ENCODE measurements around the gene CCDC127. TPM values are rescaled to one million over a fixed set of nuclear protein-coding genes. Genes with fewer than 3 reads are reported as not detected.

Gene CCDC127
- total and polyA plus RNA-seq, 2 of the 13 experiments (the other 11 are each of a cell fraction or from before 2014, with no cell fraction given) = 2.9 to 4.3 TPM

DNA sequence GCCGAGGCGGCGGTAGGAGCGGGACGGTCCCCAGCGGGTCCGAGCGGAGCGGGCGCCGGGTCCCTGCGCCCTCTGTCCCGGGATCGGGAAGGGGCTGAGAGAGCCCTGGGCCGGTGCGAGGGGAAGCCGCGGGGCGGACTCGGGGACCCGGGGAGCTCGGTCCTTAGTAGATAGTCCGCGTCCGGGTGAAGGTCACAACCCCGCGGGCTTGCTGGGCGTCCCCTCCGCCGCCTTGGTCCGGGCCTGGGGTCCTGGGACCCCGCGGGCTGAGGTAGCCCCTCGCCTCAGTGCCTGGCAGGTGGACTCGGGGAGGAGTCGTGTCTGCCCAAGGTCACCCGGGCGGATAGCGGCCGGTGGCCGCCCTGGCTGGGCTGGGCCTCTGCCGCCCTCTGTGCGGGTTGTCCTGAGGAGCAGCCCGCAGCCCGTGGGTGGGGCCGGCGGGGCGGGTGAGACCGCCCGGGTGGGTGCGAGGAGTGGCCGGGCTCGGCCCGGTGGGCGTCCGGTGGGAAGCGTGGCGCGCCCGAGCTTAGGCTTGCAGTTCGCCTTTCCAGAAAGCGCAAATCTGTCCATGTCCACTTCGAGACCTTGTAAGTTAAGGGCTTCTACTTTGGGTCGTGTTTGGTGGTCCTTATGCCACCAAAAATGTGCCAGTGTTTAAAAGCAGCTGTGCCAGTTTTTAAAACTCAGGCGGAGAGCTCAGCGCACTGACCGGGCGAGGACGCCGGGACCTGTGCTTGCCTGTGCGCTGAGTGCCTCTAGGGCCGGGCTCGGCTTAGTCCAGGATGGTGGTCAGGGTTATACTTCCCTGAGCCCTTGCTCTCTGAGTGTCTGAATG lies 721 bp upstream of the CCDC127 start (continued):
- TF ChIP-seq, protein P1, sequence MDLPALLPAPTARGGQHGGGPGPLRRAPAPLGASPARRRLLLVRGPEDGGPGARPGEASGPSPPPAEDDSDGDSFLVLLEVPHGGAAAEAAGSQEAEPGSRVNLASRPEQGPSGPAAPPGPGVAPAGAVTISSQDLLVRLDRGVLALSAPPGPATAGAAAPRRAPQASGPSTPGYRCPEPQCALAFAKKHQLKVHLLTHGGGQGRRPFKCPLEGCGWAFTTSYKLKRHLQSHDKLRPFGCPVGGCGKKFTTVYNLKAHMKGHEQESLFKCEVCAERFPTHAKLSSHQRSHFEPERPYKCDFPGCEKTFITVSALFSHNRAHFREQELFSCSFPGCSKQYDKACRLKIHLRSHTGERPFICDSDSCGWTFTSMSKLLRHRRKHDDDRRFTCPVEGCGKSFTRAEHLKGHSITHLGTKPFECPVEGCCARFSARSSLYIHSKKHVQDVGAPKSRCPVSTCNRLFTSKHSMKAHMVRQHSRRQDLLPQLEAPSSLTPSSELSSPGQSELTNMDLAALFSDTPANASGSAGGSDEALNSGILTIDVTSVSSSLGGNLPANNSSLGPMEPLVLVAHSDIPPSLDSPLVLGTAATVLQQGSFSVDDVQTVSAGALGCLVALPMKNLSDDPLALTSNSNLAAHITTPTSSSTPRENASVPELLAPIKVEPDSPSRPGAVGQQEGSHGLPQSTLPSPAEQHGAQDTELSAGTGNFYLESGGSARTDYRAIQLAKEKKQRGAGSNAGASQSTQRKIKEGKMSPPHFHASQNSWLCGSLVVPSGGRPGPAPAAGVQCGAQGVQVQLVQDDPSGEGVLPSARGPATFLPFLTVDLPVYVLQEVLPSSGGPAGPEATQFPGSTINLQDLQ (CRISPR knock-in tag; IDR thresholded peaks at IDR 0.05) = peak; percentile 75; the same call in 1 of the 2 replicates
- TF ChIP-seq, protein P2, sequence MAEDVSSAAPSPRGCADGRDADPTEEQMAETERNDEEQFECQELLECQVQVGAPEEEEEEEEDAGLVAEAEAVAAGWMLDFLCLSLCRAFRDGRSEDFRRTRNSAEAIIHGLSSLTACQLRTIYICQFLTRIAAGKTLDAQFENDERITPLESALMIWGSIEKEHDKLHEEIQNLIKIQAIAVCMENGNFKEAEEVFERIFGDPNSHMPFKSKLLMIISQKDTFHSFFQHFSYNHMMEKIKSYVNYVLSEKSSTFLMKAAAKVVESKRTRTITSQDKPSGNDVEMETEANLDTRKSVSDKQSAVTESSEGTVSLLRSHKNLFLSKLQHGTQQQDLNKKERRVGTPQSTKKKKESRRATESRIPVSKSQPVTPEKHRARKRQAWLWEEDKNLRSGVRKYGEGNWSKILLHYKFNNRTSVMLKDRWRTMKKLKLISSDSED (CRISPR knock-in tag; IDR thresholded peaks at IDR 0.05) = 0 out of 2 replicates have a peak, but pooled peaks have one; percentile 25
- TF ChIP-seq ZNF530 (CRISPR knock-in tag; IDR thresholded peaks at IDR 0.05; ENCODE audit: low read depth) (no peak), IKZF4 (CRISPR knock-in tag; IDR thresholded peaks at IDR 0.05; ENCODE audit: borderline replicate concordance, low read depth, not compliant biosample characterization) (peak; percentile 48), ARNTL (CRISPR knock-in tag; IDR thresholded peaks at IDR 0.05) (peak; percentile 36; the same call in 1 of the 2 replicates), ASH2L (IDR thresholded peaks at IDR 0.05; ENCODE audit: insufficient read length, low read depth, low read length) (peak; percentile 50), PLRG1 (conservative IDR thresholded peaks at IDR 0.05) (no peak), ZSCAN12 (CRISPR knock-in tag; IDR thresholded peaks at IDR 0.05) (no peak), ISX (CRISPR knock-in tag; conservative IDR thresholded peaks at IDR 0.05) (no peak), ZNF891 (CRISPR knock-in tag; IDR thresholded peaks at IDR 0.05) (peak; percentile 60), ZIK1 (CRISPR knock-in tag; IDR thresholded peaks at IDR 0.05; ENCODE audit: borderline replicate concordance, low read depth) (no peak), ZNF329 (CRISPR knock-in tag; IDR thresholded peaks at IDR 0.05; ENCODE audit: low read depth) (0 out of 2 replicates have a peak, but pooled peaks have one; percentile 31), PRPF4 (IDR thresholded peaks at IDR 0.05; ENCODE audit: low read depth, low read length, poor library complexity, severe bottlenecking) (no peak)
- TF ChIP-seq, protein P3, sequence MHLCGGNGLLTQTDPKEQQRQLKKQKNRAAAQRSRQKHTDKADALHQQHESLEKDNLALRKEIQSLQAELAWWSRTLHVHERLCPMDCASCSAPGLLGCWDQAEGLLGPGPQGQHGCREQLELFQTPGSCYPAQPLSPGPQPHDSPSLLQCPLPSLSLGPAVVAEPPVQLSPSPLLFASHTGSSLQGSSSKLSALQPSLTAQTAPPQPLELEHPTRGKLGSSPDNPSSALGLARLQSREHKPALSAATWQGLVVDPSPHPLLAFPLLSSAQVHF (CRISPR knock-in tag; IDR thresholded peaks at IDR 0.05) = no peak
- TF ChIP-seq, protein P4, sequence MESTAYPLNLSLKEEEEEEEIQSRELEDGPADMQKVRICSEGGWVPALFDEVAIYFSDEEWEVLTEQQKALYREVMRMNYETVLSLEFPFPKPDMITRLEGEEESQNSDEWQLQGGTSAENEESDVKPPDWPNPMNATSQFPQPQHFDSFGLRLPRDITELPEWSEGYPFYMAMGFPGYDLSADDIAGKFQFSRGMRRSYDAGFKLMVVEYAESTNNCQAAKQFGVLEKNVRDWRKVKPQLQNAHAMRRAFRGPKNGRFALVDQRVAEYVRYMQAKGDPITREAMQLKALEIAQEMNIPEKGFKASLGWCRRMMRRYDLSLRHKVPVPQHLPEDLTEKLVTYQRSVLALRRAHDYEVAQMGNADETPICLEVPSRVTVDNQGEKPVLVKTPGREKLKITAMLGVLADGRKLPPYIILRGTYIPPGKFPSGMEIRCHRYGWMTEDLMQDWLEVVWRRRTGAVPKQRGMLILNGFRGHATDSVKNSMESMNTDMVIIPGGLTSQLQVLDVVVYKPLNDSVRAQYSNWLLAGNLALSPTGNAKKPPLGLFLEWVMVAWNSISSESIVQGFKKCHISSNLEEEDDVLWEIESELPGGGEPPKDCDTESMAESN (CRISPR knock-in tag; conservative IDR thresholded peaks at IDR 0.05) = 0 out of 2 replicates have a peak, but pooled peaks have one; percentile 19
- TF ChIP-seq, protein P5, sequence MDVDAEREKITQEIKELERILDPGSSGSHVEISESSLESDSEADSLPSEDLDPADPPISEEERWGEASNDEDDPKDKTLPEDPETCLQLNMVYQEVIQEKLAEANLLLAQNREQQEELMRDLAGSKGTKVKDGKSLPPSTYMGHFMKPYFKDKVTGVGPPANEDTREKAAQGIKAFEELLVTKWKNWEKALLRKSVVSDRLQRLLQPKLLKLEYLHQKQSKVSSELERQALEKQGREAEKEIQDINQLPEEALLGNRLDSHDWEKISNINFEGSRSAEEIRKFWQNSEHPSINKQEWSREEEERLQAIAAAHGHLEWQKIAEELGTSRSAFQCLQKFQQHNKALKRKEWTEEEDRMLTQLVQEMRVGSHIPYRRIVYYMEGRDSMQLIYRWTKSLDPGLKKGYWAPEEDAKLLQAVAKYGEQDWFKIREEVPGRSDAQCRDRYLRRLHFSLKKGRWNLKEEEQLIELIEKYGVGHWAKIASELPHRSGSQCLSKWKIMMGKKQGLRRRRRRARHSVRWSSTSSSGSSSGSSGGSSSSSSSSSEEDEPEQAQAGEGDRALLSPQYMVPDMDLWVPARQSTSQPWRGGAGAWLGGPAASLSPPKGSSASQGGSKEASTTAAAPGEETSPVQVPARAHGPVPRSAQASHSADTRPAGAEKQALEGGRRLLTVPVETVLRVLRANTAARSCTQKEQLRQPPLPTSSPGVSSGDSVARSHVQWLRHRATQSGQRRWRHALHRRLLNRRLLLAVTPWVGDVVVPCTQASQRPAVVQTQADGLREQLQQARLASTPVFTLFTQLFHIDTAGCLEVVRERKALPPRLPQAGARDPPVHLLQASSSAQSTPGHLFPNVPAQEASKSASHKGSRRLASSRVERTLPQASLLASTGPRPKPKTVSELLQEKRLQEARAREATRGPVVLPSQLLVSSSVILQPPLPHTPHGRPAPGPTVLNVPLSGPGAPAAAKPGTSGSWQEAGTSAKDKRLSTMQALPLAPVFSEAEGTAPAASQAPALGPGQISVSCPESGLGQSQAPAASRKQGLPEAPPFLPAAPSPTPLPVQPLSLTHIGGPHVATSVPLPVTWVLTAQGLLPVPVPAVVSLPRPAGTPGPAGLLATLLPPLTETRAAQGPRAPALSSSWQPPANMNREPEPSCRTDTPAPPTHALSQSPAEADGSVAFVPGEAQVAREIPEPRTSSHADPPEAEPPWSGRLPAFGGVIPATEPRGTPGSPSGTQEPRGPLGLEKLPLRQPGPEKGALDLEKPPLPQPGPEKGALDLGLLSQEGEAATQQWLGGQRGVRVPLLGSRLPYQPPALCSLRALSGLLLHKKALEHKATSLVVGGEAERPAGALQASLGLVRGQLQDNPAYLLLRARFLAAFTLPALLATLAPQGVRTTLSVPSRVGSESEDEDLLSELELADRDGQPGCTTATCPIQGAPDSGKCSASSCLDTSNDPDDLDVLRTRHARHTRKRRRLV (CRISPR knock-in tag; IDR thresholded peaks at IDR 0.05) = 0 out of 2 replicates have a peak, but pooled peaks have one; percentile 48

Data from HepG2 (cell line).